ENCODE results near the gene FCRL6. TPM values are rescaled to one million over a fixed set of nuclear protein-coding genes. Genes with fewer than 3 reads are reported as not detected.
A peak's percentile ranks its signal among the peaks of the same experiment; 100 is the strongest.

FCRL6 gene
- not detected for total RNA-seq (2021; ENCODE audit: unreplicated experiment)
- not detected for polyA plus RNA-seq (2012; ENCODE audit: insufficient read length)
- not detected for Bru-seq, nascent RNA
- percentile 6 among the genes with signal in this experiment for BruChase-seq, experiment 1, labeled RNA remaining after a 2-hour chase
- BruChase-seq, experiment 2, labeled RNA remaining after a 6-hour chase, result not detected
- long read RNA-seq, result 0 reads

DNA sequence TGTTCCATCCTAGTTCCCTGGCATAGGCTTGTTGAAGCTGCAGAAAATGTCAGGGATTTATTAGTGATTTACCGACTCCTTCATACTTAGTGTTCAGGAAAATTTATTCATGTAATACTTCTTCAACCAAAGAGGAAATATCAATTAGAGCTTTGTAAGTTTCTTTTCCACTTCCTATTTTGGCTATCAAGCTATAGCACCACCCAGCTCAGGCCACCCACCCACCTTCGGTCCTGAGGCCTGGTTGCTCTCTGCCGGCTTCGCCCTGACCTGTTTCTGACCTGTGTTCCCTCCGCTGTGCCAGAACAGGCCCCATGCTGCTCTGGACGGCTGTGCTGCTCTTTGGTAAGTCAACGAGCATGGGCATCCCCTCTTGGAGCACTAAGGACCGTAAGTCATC lies at the start of gene FCRL6:
Gene FCRL6 (plus strand): TSS at position 250 of the 400 bp plus-strand sequence. CDS start 65 bp downstream, at position 315.
- CTCF ChIA-PET, result no interaction called here
- ATAC-seq, result no peak
- POLR2A ChIA-PET, result no interaction called here
- no peaks in the 10 kb centered on the region for H3K4me1 ChIP-seq (ENCODE audit: control insufficient read depth, insufficient read depth, low read length)
- in situ Hi-C loops (cut with HindIII; ENCODE audit: low pct_unique_long_range_greater_than_20kb, low sequenced_read_pairs), result no loop called here
- H3K27me3 ChIP-seq (ENCODE audit: control insufficient read depth, insufficient read depth, low read length), result peaks cover 22% of the 10 kb centered on the region
- H3K4me3 ChIP-seq (ENCODE audit: low read depth in 2 of 2, low read length in 2 of 2), result no peak within 1 kb of the TSS
- DNase-seq (ENCODE audit: low read depth, low spot score), result no peak
- H3K36me3 ChIP-seq (ENCODE audit: control insufficient read depth, insufficient read depth, low read length), result no peaks in the 10 kb centered on the region
- H3K27ac ChIP-seq (ENCODE audit: low read length), result no peak within 1 kb of the TSS
- intact Hi-C loops (cut with micrococcal nuclease; ENCODE audit: unreplicated experiment), result no loop called here
- no TSS peak for BruUV-seq (replicated peaks)
- no peak for TF ChIP-seq POLR2AphosphoS5 (IDR thresholded peaks at IDR 0.05; ENCODE audit: low read depth, low read length)
- no peaks in the 10 kb centered on the region for H3K9me3 ChIP-seq (ENCODE audit: control insufficient read depth, insufficient read depth, low read depth, low read length)

DNA sequence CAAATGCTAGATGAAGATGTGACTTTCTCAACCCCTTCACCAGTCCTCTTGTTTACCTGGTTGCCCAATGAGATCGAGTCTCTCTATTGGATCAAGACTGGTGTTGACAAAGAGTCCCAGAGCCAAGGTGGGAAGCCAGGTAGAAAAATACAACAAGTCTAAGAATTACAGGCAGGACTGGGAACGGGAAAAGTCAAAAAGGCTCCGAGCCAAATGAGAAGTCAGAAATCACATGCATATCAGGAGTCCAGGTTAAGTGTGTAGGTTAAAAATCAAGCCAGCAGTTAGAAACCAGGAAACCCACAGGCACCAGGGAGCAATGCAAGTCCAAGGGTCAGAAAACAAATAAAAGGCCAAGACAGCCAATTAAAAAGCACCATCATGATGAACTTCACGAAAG lies 48.8 kb upstream of the FCRL6 start:
- Histone ChIP-seq H3K27ac (ENCODE audit: low read length) (no peak overlapping the region), H3K27me3 (ENCODE audit: control insufficient read depth, insufficient read depth, low read length) (no peaks in the 10 kb centered on the region), H3K9me3 (ENCODE audit: control insufficient read depth, insufficient read depth, low read depth, low read length) (no peaks in the 10 kb centered on the region), H3K36me3 (ENCODE audit: control insufficient read depth, insufficient read depth, low read length) (no peaks in the 10 kb centered on the region), H3K4me3 (ENCODE audit: low read depth in 2 of 2, low read length in 2 of 2) (no peak overlapping the region), H3K4me1 (ENCODE audit: control insufficient read depth, insufficient read depth, low read length) (no peaks in the 10 kb centered on the region)
- TF ChIP-seq, protein P1, sequence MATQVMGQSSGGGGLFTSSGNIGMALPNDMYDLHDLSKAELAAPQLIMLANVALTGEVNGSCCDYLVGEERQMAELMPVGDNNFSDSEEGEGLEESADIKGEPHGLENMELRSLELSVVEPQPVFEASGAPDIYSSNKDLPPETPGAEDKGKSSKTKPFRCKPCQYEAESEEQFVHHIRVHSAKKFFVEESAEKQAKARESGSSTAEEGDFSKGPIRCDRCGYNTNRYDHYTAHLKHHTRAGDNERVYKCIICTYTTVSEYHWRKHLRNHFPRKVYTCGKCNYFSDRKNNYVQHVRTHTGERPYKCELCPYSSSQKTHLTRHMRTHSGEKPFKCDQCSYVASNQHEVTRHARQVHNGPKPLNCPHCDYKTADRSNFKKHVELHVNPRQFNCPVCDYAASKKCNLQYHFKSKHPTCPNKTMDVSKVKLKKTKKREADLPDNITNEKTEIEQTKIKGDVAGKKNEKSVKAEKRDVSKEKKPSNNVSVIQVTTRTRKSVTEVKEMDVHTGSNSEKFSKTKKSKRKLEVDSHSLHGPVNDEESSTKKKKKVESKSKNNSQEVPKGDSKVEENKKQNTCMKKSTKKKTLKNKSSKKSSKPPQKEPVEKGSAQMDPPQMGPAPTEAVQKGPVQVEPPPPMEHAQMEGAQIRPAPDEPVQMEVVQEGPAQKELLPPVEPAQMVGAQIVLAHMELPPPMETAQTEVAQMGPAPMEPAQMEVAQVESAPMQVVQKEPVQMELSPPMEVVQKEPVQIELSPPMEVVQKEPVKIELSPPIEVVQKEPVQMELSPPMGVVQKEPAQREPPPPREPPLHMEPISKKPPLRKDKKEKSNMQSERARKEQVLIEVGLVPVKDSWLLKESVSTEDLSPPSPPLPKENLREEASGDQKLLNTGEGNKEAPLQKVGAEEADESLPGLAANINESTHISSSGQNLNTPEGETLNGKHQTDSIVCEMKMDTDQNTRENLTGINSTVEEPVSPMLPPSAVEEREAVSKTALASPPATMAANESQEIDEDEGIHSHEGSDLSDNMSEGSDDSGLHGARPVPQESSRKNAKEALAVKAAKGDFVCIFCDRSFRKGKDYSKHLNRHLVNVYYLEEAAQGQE (IDR thresholded peaks at IDR 0.05; ENCODE audit: insufficient read depth in 1 of 2, low read depth in 2 of 2, low read length in 1 of 2), result no peak
- TF ChIP-seq POLR2AphosphoS5 (IDR thresholded peaks at IDR 0.05; ENCODE audit: low read depth, low read length) (no peak), CTCF (IDR thresholded peaks at IDR 0.05) (no peak), SIN3A (IDR thresholded peaks at IDR 0.05; ENCODE audit: borderline replicate concordance, insufficient read depth, low read depth, low read length) (no peak), TCF7L2 (IDR thresholded peaks at IDR 0.05; ENCODE audit: low read depth, low read length) (no peak)
- no TSS peak for BruUV-seq (replicated peaks)
- in situ Hi-C loops (cut with HindIII; ENCODE audit: low pct_unique_long_range_greater_than_20kb, low sequenced_read_pairs) (no loop called here), intact Hi-C loops (cut with micrococcal nuclease; ENCODE audit: unreplicated experiment) (no loop called here)
- CTCF ChIA-PET, result no interaction called here
- no peak for ATAC-seq
- POLR2A ChIA-PET, result no interaction called here
- no peak for DNase-seq (ENCODE audit: low read depth, low spot score)

- intact Hi-C loops (cut with micrococcal nuclease; ENCODE audit: unreplicated experiment) (no loop called here), in situ Hi-C loops (cut with HindIII; ENCODE audit: low pct_unique_long_range_greater_than_20kb, low sequenced_read_pairs) (no loop called here)
- ChIA-PET CTCF (no interaction called here), POLR2A (no interaction called here)
- Histone ChIP-seq H3K27ac (ENCODE audit: low read length) (no peak overlapping the region), H3K27me3 (ENCODE audit: control insufficient read depth, insufficient read depth, low read length) (no peaks in the 10 kb centered on the region), H3K36me3 (ENCODE audit: control insufficient read depth, insufficient read depth, low read length) (no peaks in the 10 kb centered on the region), H3K4me3 (ENCODE audit: low read depth in 2 of 2, low read length in 2 of 2) (no peak overlapping the region), H3K9me3 (ENCODE audit: control insufficient read depth, insufficient read depth, low read depth, low read length) (no peaks in the 10 kb centered on the region), H3K4me1 (ENCODE audit: control insufficient read depth, insufficient read depth, low read length) (no peaks in the 10 kb centered on the region)
- no peak for ATAC-seq
- no TSS peak for BruUV-seq (replicated peaks)
- no peak for TF ChIP-seq TCF7L2 (IDR thresholded peaks at IDR 0.05; ENCODE audit: low read depth, low read length)
- no peak for TF ChIP-seq POLR2AphosphoS5 (IDR thresholded peaks at IDR 0.05; ENCODE audit: low read depth, low read length)
- TF ChIP-seq CTCF (IDR thresholded peaks at IDR 0.05), result no peak
- TF ChIP-seq SIN3A (IDR thresholded peaks at IDR 0.05; ENCODE audit: borderline replicate concordance, insufficient read depth, low read depth, low read length), result no peak
- TF ChIP-seq, protein P1 (IDR thresholded peaks at IDR 0.05; ENCODE audit: insufficient read depth in 1 of 2, low read depth in 2 of 2, low read length in 1 of 2), result no peak
- no peak for DNase-seq (ENCODE audit: low read depth, low spot score)
Observed at GRCh38 chr1:159755451-159756007, 46.6 kb upstream of the FCRL6 start.
